Measurements from ENCODE around the gene TCERG1L. TPM values are rescaled to one million over a fixed set of nuclear protein-coding genes. Genes with fewer than 3 reads are reported as not detected.
"Not testable (repeated sequence)": the region's sequence is repeated elsewhere in the genome, so short reads cannot be mapped to it uniquely, and the experiment has no call there.

The TCERG1L gene
- total RNA-seq, 1 donor from 2014 or later = not detected

- Histone ChIP-seq H3K27ac (no peak overlapping the region), H3K4me3 (no peak overlapping the region), H3K4me1 (peaks cover 8% of the 10 kb centered on the region), H3K27me3 (no peaks in the 10 kb centered on the region), H3K9me3 (no peaks in the 10 kb centered on the region), H3K36me3 (no peaks in the 10 kb centered on the region)
- intact Hi-C loops (cut with DNase I) = no loop called here
- TF ChIP-seq CTCF (IDR thresholded peaks at IDR 0.05) (no peak), POLR2AphosphoS5 (IDR thresholded peaks at IDR 0.05; ENCODE audit: insufficient read depth in 1 of 2, low read depth in 1 of 2) (no peak), POLR2A (IDR thresholded peaks at IDR 0.05) (no peak)
- DNase-seq (ENCODE audit: extremely low spot score in 2 of 2) = peak; percentile 70 to 77
These were observed 133.8 kb downstream of the TCERG1L start for GRCh38 chr10:131177431-131178327.

DNA sequence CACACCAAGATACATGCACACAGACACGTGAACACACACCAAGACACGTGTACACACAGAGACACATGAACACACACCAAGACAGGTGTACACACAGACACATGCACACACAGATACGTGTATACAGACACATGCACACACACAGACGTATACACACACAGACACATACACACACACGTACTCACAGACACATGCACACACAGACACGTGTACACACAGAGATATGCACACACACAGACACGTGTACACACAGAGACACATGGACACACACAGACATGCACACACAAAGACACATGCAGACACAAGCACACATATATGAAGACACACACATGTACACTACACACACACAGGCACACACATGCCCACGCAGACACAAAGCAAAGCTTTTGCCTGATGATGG is 134.6 kb downstream of the TCERG1L start:
- Histone ChIP-seq H3K4me1 (peaks cover 8% of the 10 kb centered on the region), H3K4me3 (no peak overlapping the region), H3K36me3 (no peaks in the 10 kb centered on the region), H3K27me3 (no peaks in the 10 kb centered on the region), H3K27ac (no peak overlapping the region), H3K9me3 (no peaks in the 10 kb centered on the region)
- TF ChIP-seq CTCF (IDR thresholded peaks at IDR 0.05) (no peak), POLR2A (IDR thresholded peaks at IDR 0.05) (no peak), POLR2AphosphoS5 (IDR thresholded peaks at IDR 0.05; ENCODE audit: insufficient read depth in 1 of 2, low read depth in 1 of 2) (no peak)
- intact Hi-C loops (cut with DNase I) = no loop called here
- no peak for DNase-seq (ENCODE audit: extremely low spot score in 2 of 2)

DNA sequence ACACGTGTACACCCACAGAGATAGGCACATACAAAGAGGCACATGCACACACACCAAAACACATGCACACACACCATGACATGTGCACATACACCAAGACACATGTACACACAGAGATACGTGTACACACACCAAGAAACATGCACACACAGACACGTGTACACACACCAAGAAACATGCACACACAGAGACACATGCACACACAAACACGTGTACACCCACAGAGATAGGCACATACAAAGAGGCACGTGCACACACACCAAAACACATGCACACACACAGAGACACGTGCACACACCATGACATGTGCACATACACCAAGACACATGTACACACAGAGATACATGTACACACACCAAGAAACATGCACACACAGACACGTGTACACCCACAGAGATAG is 135.2 kb downstream of the TCERG1L start:
- H3K4me1 ChIP-seq; H3K4me3 ChIP-seq; intact Hi-C loops (cut with DNase I); H3K27ac ChIP-seq; H3K36me3 ChIP-seq; H3K9me3 ChIP-seq; H3K27me3 ChIP-seq: not testable (repeated sequence)
- peak in 1 of 2 donors; percentile 93 for DNase-seq (ENCODE audit: extremely low spot score in 2 of 2)

GRCh38 chr10:131175891-131176290 is 135.6 kb downstream of the TCERG1L start:
- H3K4me1 ChIP-seq = peaks cover 8% of the 10 kb centered on the region
- no peaks in the 10 kb centered on the region for H3K9me3 ChIP-seq
- H3K27me3 ChIP-seq = no peaks in the 10 kb centered on the region
- TF ChIP-seq CTCF (IDR thresholded peaks at IDR 0.05) (no peak), POLR2A (IDR thresholded peaks at IDR 0.05) (no peak), POLR2AphosphoS5 (IDR thresholded peaks at IDR 0.05; ENCODE audit: insufficient read depth in 1 of 2, low read depth in 1 of 2) (no peak)
- no peak for DNase-seq (ENCODE audit: extremely low spot score in 2 of 2)
- H3K27ac ChIP-seq = no peak overlapping the region
- no peak overlapping the region for H3K4me3 ChIP-seq
- intact Hi-C loops (cut with DNase I) = no loop called here
- no peaks in the 10 kb centered on the region for H3K36me3 ChIP-seq

- Histone ChIP-seq H3K27me3 (no peaks in the 10 kb centered on the region), H3K4me3 (no peak overlapping the region), H3K36me3 (no peaks in the 10 kb centered on the region), H3K4me1 (peaks cover 8% of the 10 kb centered on the region), H3K27ac (no peak overlapping the region), H3K9me3 (no peaks in the 10 kb centered on the region)
- DNase-seq (ENCODE audit: extremely low spot score in 2 of 2) = peak in 1 of 2 donors; percentile 74
- TF ChIP-seq CTCF (IDR thresholded peaks at IDR 0.05) (no peak), POLR2A (IDR thresholded peaks at IDR 0.05) (no peak), POLR2AphosphoS5 (IDR thresholded peaks at IDR 0.05; ENCODE audit: insufficient read depth in 1 of 2, low read depth in 1 of 2) (no peak)
- intact Hi-C loops (cut with DNase I) = no loop called here
These were observed 136.6 kb downstream of the TCERG1L start for GRCh38 chr10:131174651-131175540.
